HG02852 (cell line): ENCODE measurements around the gene C19orf18.

Experiments used
- ATAC-seq: cut with Tn5 transposase; IDR thresholded peaks from one replicate; pipeline ENCODE4 v1.9.1; 2021; ENCODE audit warnings: mild to moderate bottlenecking, moderate library complexity; ENCODE audit not compliant: unreplicated experiment

Gene C19orf18

GRCh38 chr19:57949296-57949695 lies 25.0 kb downstream of the C19orf18 start:
- ATAC-seq = no peak

- ATAC-seq = peak; percentile 92
These were observed 26.8 kb downstream of the C19orf18 start, which contains the start of gene ZNF256 for GRCh38 chr19:57947419-57948134. Gene ZNF256 (minus strand): TSS chr19:57947706. CDS start chr19:57947474, 232 bp downstream.

- ATAC-seq = no peak
These were observed 27.3 kb downstream of the C19orf18 start for GRCh38 chr19:57947088-57947418.

- ATAC-seq = no peak
These were observed 28.0 kb downstream of the C19orf18 start for GRCh38 chr19:57946316-57946715.

- ATAC-seq = no peak
These were observed 32.7 kb downstream of the C19orf18 start for GRCh38 chr19:57941593-57941992.

- ATAC-seq = no peak
These were observed 38.6 kb downstream of the C19orf18 start for GRCh38 chr19:57935731-57936130.

GRCh38 chr19:57934820-57935665 lies 39.3 kb downstream of the C19orf18 start, which contains the start of gene ZNF418:
Gene ZNF418 (minus strand): TSS chr19:57935402. CDS start chr19:57933822, 1,580 bp downstream.
- ATAC-seq = peak; percentile 57

- no peak for ATAC-seq
These were observed 46.7 kb downstream of the C19orf18 start for GRCh38 chr19:57927587-57927986.

- peak; percentile 98 for ATAC-seq
These were observed 58.0 kb downstream of the C19orf18 start, which contains the start of gene ZNF417 for GRCh38 chr19:57916168-57916995. Gene ZNF417 (minus strand): TSS chr19:57916592. CDS start chr19:57916411, 181 bp downstream.

GRCh38 chr19:57914531-57914930 lies 59.8 kb downstream of the C19orf18 start:
- ATAC-seq = no peak
